CD4-positive, CD25-positive, alpha-beta regulatory T cell (primary cell): ENCODE measurements around the gene C3orf33. TPM values are rescaled to one million over a fixed set of nuclear protein-coding genes. Genes with fewer than 3 reads are reported as not detected.

Experiments used
- ATAC-seq, 2 donors: fragments of 150-1000 bp; cut with Tn5 transposase; one replicate each; pipeline ENCODE4 v1.10.0; 2021; ENCODE audit warnings: low read depth in 2 of 2, moderate number of reproducible peaks in 2 of 2, moderate library complexity in 1 of 2
- DNase-seq, 3 donors: peaks; one replicate each; pipeline versions ENCODE4 v3.0.0 to v3.0.0-alpha.2; 2012 to 2022; ENCODE audit warnings: mixed read lengths in 1 of 3
- H3K27ac ChIP-seq: one replicate; pipeline ENCODE4 v1.7.0; 2013; ENCODE audit warnings: mild to moderate bottlenecking, low read length; ENCODE audit not compliant: insufficient read depth, poor library complexity, severe bottlenecking
- H3K27me3 ChIP-seq: one replicate; pipeline ENCODE4 v1.7.0; 2013; ENCODE audit warnings: low read length; ENCODE audit not compliant: control insufficient read depth, insufficient read depth
- H3K36me3 ChIP-seq: one replicate; pipeline ENCODE4 v1.7.0; 2013; ENCODE audit warnings: mild to moderate bottlenecking, low read length, moderate library complexity; ENCODE audit not compliant: control insufficient read depth, insufficient read depth
- H3K4me1 ChIP-seq: 2 replicates; pipeline ENCODE4 v1.7.0; 2013; ENCODE audit warnings: mild to moderate bottlenecking, low read length; ENCODE audit not compliant: insufficient read depth, control insufficient read depth, poor library complexity, severe bottlenecking
- H3K4me3 ChIP-seq: one replicate; pipeline ENCODE4 v1.7.0; 2013; ENCODE audit warnings: low read depth, mild to moderate bottlenecking, low read length, moderate library complexity
- H3K9me3 ChIP-seq, 2 experiments: 1 replicate in 1 of 2; 2 replicates in 1 of 2; pipeline ENCODE4 v1.7.0; 2013; ENCODE audit warnings: low read length in 2 of 2, mild to moderate bottlenecking in 1 of 2, moderate library complexity in 1 of 2; ENCODE audit not compliant: control insufficient read depth in 2 of 2
- H3K27ac Mint-ChIP-seq, 3 donors: one replicate each; pipeline ENCODE4 v1.8.0; 2020 to 2022; ENCODE audit warnings: mild to moderate bottlenecking in 3 of 3, mixed read lengths in 3 of 3, moderate library complexity in 2 of 3
- H3K27me3 Mint-ChIP-seq: one replicate; pipeline ENCODE4 v1.8.0; 2022; ENCODE audit warnings: mild to moderate bottlenecking, mixed read lengths
- H3K36me3 Mint-ChIP-seq: one replicate; pipeline ENCODE4 v1.8.0; 2020; ENCODE audit warnings: mixed read lengths
- H3K4me1 Mint-ChIP-seq, 4 donors: one replicate each; pipeline ENCODE4 v1.8.0; 2020 to 2022; ENCODE audit warnings: mixed read lengths in 4 of 4, mild to moderate bottlenecking in 1 of 4
- H3K4me3 Mint-ChIP-seq, 4 donors: one replicate each; pipeline ENCODE4 v1.8.0; 2020 to 2022; ENCODE audit warnings: mild to moderate bottlenecking in 4 of 4, mixed read lengths in 4 of 4, moderate library complexity in 3 of 4
- H3K9me3 Mint-ChIP-seq, 7 donors: one replicate each; pipeline ENCODE4 v1.8.0; 2020 to 2022; ENCODE audit warnings: mixed read lengths in 7 of 7, mild to moderate bottlenecking in 3 of 7, moderate library complexity in 2 of 7
- polyA plus RNA-seq, 4 donors: library from polyadenylated mRNA; unstranded; fragments of 300-500 nt; fragmentation: Illumina TruSeq; gene quantifications; one replicate each; pipeline ENCODE4 v1.2.3, GENCODE V29; 2021
- total RNA-seq: library from RNA; stranded (reverse); gene quantifications from one replicate; pipeline ENCODE4 v1.2.3, GENCODE V29; 2022

The C3orf33 gene
- total and polyA plus RNA-seq, 5 donors from 2014 or later = 0.74 to 5.0 (median 3.0) TPM

DNA sequence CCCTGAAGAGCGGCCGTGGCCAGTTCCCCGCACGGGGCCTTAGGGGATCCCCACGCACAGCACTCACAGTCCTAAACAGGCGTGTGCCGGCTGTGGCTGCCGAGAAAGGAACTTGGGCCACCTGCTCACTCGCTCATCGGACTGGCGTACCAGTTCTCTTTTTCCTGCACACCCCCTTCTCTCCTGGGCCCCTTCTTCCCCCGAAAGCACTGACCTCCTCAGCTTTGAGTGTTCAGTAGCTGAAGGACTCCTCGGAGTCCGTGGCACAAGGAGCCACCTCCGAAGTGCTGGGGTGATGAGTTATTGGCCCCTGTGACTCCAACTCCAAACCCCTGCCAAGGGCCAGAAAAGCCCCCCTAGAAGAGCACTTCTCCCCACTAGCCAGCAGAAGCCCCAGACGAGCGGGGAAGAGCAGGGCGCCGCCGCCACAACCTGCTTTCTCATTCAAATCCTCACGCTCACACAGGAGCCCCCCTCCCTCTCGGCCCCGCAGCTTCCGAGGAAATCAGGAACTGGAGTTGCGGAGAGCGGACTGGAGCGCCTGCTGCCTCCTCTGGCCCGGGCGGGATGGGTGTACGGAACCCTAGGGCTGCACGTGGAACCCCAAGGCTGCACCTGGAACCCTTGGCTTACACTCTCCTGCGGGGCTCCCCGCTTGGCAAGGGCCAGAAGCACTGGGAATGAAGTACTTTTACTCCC lies 61.3 kb downstream of the C3orf33 start, which contains the start of gene PLCH1:
Gene PLCH1, minus strand, starts transcription at position 446 of the 699 bp plus-strand sequence. CDS start 40,847 bp downstream, outside the sequence.
- H3K4me3 ChIP-seq = peak within 1 kb of the TSS; percentile 77
- DNase-seq (peak; percentile 1 to 41 (median 18)), ATAC-seq (peak; percentile 31 to 55)
- H3K4me1 ChIP-seq = peaks cover 22% of the 10 kb centered on the region
- Mint-ChIP-seq H3K27ac (peak within 1 kb of the TSS in 2 of 3 donors; percentile 55 to 77), H3K36me3 (no peaks in the 10 kb centered on the region), H3K4me1 (peaks cover 4 to 22% (median 9%) of the 10 kb centered on the region in 4 donors), H3K27me3 (peaks cover 73% of the 10 kb centered on the region), H3K4me3 (peak within 1 kb of the TSS; percentile 85 to 89 (median 88)), H3K9me3 (no peaks in the 10 kb centered on the region)
- no peak within 1 kb of the TSS for H3K27ac ChIP-seq
- peaks cover 37% of the 10 kb centered on the region for H3K27me3 ChIP-seq
- H3K36me3 ChIP-seq = no peaks in the 10 kb centered on the region
- no peaks in the 10 kb centered on the region for H3K9me3 ChIP-seq

GRCh38 chr3:155744010-155744625 lies 62.0 kb downstream of the C3orf33 start:
- peak; percentile 2 to 15 (median 7) for DNase-seq
- H3K9me3 Mint-ChIP-seq = no peaks in the 10 kb centered on the region
- peaks cover 75% of the 10 kb centered on the region for H3K27me3 Mint-ChIP-seq
- peaks cover 37% of the 10 kb centered on the region for H3K27me3 ChIP-seq
- H3K27ac Mint-ChIP-seq = peak overlapping the region in 1 of 3 donors; percentile 55
- H3K4me3 ChIP-seq = peak overlapping the region; percentile 77
- no peaks in the 10 kb centered on the region for H3K36me3 Mint-ChIP-seq
- peaks cover 4 to 22% (median 10%) of the 10 kb centered on the region in 4 donors for H3K4me1 Mint-ChIP-seq
- no peak overlapping the region for H3K27ac ChIP-seq
- H3K9me3 ChIP-seq = no peaks in the 10 kb centered on the region
- H3K4me1 ChIP-seq = peaks cover 22% of the 10 kb centered on the region
- ATAC-seq = peak in 1 of 2 donors; percentile 19
- H3K36me3 ChIP-seq = no peaks in the 10 kb centered on the region
- peak overlapping the region; percentile 85 to 89 (median 88) for H3K4me3 Mint-ChIP-seq

DNA sequence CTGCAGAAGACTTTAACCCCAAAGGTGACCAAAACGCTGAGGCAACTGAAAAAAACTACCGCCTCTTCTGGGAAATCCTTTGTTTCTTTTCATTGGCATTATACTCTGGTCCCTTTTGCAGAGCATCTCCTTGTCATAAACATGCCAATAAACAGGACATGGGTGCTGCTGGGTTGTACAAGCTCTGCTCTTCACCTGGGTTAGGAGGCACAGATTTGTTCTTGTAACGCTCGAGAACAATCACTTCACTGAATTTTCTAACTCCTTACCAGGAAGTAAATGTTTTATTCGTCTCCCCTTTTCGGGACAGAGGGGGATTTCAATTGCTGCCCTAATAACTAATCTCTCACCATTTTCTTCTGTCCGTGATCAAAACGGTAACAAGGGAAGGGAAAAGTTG lies 62.5 kb downstream of the C3orf33 start:
- Mint-ChIP-seq H3K27ac (no peak overlapping the region), H3K27me3 (peaks cover 75% of the 10 kb centered on the region)
- ATAC-seq = no peak

GRCh38 chr3:155742349-155742965 lies 63.6 kb downstream of the C3orf33 start:
- no peak for DNase-seq
- Mint-ChIP-seq H3K27ac (no peak overlapping the region), H3K4me3 (peak overlapping the region in 2 of 4 donors; percentile 29 to 60), H3K4me1 (peaks cover 4 to 22% (median 10%) of the 10 kb centered on the region in 4 donors), H3K36me3 (no peaks in the 10 kb centered on the region), H3K9me3 (no peaks in the 10 kb centered on the region), H3K27me3 (peaks cover 71% of the 10 kb centered on the region)
- Histone ChIP-seq H3K27me3 (peaks cover 37% of the 10 kb centered on the region), H3K36me3 (no peaks in the 10 kb centered on the region), H3K4me1 (peaks cover 22% of the 10 kb centered on the region), H3K27ac (no peak overlapping the region), H3K9me3 (no peaks in the 10 kb centered on the region), H3K4me3 (no peak overlapping the region)
- no peak for ATAC-seq

More for the DNA sequence above, 62.5 kb downstream of the C3orf33 start:
- peaks cover 22% of the 10 kb centered on the region for H3K4me1 ChIP-seq
- H3K27ac ChIP-seq = no peak overlapping the region
- peaks cover 37% of the 10 kb centered on the region for H3K27me3 ChIP-seq
- H3K4me3 ChIP-seq = peak overlapping the region; percentile 77
- H3K9me3 Mint-ChIP-seq = no peaks in the 10 kb centered on the region
- H3K9me3 ChIP-seq = no peaks in the 10 kb centered on the region
- H3K4me3 Mint-ChIP-seq = peak overlapping the region; percentile 85 to 89 (median 88)
- H3K4me1 Mint-ChIP-seq = peaks cover 4 to 22% (median 10%) of the 10 kb centered on the region in 4 donors
- no peaks in the 10 kb centered on the region for H3K36me3 ChIP-seq
- DNase-seq = peak in 2 of 3 donors; percentile 3 to 6
- H3K36me3 Mint-ChIP-seq = no peaks in the 10 kb centered on the region

GRCh38 chr3:155741603-155742002 lies 64.5 kb downstream of the C3orf33 start:
- Mint-ChIP-seq H3K27me3 (peaks cover 73% of the 10 kb centered on the region), H3K4me3 (no peak overlapping the region), H3K4me1 (peaks cover 4 to 22% (median 10%) of the 10 kb centered on the region in 4 donors), H3K9me3 (no peaks in the 10 kb centered on the region), H3K27ac (no peak overlapping the region), H3K36me3 (no peaks in the 10 kb centered on the region)
- Histone ChIP-seq H3K4me3 (no peak overlapping the region), H3K27ac (no peak overlapping the region), H3K9me3 (no peaks in the 10 kb centered on the region), H3K4me1 (peaks cover 22% of the 10 kb centered on the region), H3K27me3 (peaks cover 29% of the 10 kb centered on the region), H3K36me3 (no peaks in the 10 kb centered on the region)
- DNase-seq (no peak), ATAC-seq (no peak)

DNA sequence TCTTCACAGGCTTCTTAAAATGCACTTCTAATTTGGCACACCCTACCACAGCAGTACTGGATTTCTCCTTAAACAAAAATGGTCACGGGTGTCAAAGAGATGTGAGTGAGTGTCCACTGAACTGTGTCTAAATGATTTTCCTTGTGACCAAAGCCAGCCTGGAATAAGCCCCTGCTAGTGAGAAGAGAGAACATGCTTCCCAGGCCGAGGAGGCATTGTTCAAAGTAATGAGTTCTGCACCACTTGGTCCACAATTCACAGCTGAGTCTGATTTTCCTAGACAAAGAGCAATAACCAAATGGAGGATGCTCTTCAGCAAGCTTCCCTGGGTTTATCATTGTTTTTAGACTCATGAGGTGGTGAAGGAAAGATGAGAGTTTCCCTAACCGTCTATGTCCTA lies 65.0 kb downstream of the C3orf33 start:
- Histone ChIP-seq H3K27ac (no peak overlapping the region), H3K9me3 (no peaks in the 10 kb centered on the region), H3K4me1 (peaks cover 22% of the 10 kb centered on the region), H3K4me3 (no peak overlapping the region), H3K36me3 (no peaks in the 10 kb centered on the region), H3K27me3 (peaks cover 26% of the 10 kb centered on the region)
- DNase-seq = no peak
- peaks cover 69% of the 10 kb centered on the region for H3K27me3 Mint-ChIP-seq
- no peaks in the 10 kb centered on the region for H3K36me3 Mint-ChIP-seq
- no peak overlapping the region for H3K4me3 Mint-ChIP-seq
- H3K9me3 Mint-ChIP-seq = no peaks in the 10 kb centered on the region
- peaks cover 4 to 22% (median 10%) of the 10 kb centered on the region in 4 donors for H3K4me1 Mint-ChIP-seq
- no peak overlapping the region for H3K27ac Mint-ChIP-seq
- ATAC-seq = no peak

- H3K36me3 Mint-ChIP-seq = no peaks in the 10 kb centered on the region
Observed at GRCh38 chr3:155739154-155739553, 66.9 kb downstream of the C3orf33 start.

More at GRCh38 chr3:155739154-155739553, 66.9 kb downstream of the C3orf33 start:
- Mint-ChIP-seq H3K9me3 (peaks cover 0 to 2% (median 0%) of the 10 kb centered on the region in 7 donors), H3K27me3 (peaks cover 58% of the 10 kb centered on the region), H3K27ac (no peak overlapping the region), H3K4me3 (no peak overlapping the region), H3K4me1 (peaks cover 4 to 9% (median 6%) of the 10 kb centered on the region in 4 donors)
- DNase-seq (no peak), ATAC-seq (no peak)
- H3K36me3 ChIP-seq = no peaks in the 10 kb centered on the region
- no peak overlapping the region for H3K27ac ChIP-seq
- no peaks in the 10 kb centered on the region for H3K9me3 ChIP-seq
- no peak overlapping the region for H3K4me3 ChIP-seq
- H3K27me3 ChIP-seq = peaks cover 22% of the 10 kb centered on the region
- H3K4me1 ChIP-seq = peaks cover 11% of the 10 kb centered on the region
